NCI-H187 treated with DMSO at 0.1 percent for 48 hours (cell line): ENCODE results near the gene RPL27A.

Experiments used
- DNase-seq: peaks from one replicate; lab custom pipeline; 2025; lab: John Stamatoyannopoulos, UW

RPL27A gene

DNA sequence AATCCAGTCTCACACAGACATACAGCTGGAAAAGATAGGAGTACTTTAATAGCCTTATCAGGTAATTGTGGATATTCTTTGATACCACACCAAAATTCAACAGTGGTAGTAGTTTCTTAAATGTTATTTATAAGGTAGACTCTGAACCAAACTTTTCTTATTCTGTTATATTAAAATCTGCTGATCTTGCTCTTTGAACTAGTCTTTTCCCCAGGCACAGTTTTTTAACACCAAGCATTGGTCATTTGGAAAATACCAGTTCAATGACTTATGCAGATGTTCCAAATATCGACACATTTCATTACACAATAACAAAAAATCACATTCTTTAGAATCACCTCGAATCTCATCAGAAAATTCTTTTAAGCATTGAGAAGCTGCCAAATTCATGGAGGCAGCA is 7.7 kb upstream of the RPL27A start:
- DNase-seq: no peak

DNA sequence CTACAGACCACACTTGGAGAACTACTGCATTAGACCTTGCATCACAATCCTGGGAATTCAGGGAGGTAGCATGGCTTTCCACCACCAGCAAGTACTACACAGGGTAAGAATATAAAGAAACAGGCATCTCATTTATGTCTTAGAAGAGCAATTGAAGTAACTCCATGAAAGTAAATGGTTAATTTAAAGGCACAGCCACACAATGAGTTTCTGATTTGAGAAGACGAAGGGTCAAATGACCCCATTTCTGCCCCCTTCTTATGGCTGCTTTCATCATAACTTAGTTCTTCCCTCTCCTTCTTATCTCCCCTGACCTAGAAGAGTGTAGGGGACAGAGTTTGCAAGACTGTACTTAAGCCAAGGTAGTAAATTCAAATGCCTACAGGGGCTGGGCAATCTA is 6.1 kb upstream of the RPL27A start:
- DNase-seq: no peak

- no peak for DNase-seq
Observed at GRCh38 chr11:8679006-8679405, 3.6 kb upstream of the RPL27A start.

DNA sequence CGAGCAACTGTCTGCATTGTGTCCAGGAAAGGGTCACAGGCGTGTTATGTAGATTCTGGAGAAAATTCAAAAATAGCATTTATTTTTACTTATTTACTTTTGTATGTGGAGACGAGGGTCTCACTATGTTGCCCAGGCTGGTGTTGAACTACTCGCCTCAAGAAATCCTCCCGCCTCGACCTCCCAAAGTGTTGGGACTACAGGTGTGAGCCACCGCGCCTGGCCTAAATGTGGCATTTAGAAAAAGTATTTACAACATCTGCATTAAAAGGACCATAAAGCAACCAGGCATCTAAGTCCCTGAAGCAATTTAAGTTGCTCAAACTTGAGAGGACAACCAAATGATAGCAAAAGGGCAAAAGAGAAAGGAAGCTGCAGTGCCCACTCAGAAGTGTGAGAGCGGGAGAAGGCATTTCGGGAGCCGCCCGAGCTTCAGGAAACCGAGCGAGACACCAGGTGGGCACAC is 722 bp upstream of the RPL27A start:
- DNase-seq: no peak

DNA sequence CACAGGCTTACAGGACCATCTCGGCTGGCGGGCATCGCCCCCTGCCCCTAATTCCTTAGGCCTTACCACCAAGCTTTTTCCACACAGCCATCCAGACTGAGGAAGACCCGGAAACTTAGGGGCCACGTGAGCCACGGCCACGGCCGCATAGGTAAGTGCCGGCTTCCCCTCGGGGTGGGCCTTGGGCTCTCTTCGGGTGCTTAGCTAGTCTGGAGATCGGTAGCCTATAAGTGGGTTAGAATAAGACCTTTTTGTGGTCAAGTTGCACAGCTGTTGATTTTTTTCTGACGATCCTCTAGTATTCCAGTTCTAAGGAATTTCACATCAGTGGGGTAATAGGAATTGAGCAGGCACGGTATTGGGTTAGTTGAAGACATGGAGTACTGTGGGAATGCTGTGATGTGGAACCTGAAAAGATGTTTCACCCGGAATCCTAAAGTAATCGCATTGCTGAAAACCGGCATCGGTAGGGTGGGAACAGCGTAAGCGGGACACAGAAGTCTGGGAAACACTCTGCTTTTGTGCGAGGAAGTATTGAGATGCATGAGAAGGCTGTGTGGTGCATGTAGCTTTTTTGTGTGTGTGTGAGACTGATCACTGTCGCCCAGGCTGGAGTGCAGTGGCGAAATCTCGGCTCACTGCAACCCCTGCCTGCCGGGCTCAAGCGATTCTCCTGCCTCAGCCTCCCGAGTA is 669 bp downstream of the RPL27A start:
- DNase-seq: no peak

GRCh38 chr11:8684600-8685290 is 2.2 kb downstream of the RPL27A start:
- DNase-seq: no peak

GRCh38 chr11:8685306-8685705 is 2.7 kb downstream of the RPL27A start:
- no peak for DNase-seq

GRCh38 chr11:8685820-8686219 is 3.2 kb downstream of the RPL27A start:
- DNase-seq: no peak

DNA sequence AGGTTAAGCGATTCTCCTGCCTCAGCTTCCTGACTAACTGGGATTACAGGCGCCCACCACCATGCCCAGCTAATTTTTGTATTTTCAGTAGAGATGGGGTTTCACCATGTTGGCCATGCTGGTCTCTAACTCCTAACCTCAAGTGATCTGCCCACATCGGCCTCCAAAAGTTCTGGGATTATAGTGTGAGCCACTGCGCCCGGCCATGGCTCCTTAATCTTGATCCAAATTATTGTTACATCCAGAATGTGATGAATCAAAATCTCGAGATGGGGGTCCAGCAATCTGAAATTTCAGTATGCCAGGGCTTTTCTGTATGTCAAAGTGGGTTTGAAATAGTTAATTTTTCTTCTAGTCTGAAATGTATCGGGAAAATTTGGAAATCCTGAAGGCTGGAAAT is 3.7 kb downstream of the RPL27A start:
- DNase-seq: no peak

DNA sequence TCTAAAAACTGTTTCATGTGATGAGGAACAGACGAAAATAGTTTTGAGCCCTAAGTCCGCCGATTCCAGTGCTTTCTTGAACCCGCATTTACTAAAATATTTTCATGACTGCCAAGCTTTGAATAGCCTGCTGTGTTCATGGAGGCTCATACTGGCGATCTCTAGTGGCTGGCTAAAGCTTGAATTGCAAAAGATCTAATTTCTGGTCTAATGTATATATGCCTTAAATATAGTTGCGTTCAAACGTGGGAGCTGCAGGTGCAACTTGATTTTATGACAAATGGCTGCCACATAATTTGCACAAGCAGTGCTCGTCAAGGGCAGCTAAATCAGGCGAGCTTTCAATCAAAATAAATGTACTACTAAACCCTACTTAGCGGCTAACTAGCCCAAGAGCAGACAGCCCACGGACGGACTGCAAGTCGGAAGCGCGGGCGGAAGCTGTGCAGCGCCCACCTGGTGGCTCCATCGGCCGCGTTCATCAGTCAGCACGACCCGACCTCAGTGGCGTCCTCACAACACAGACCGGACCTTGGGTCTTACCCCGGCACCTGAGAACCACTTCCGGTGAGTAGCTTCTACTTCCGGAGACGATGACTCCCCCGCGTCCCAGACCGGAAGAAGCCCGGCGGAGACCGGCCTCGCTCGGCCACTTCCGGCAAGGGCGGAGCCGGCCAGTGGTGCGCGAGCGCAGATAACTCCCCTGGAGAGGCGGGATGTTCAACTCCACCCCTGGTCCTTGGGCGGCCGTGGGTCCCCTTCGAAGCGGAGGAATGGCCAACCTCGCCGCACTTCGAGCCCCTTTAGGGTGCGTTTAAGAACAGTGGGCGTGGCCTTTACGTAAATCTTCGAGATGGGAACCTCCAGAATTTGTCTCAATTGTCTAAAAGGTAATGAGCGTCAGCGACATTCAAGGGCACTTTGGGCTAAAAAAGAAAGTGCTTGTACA is 6.1 kb downstream of the RPL27A start:
- DNase-seq: peak; percentile 91

- no peak for DNase-seq
Observed at GRCh38 chr11:8689726-8690255, 7.2 kb downstream of the RPL27A start.

GRCh38 chr11:8690374-8691342 is 8.1 kb downstream of the RPL27A start:
- DNase-seq: no peak

GRCh38 chr11:8691601-8692000 is 9.0 kb downstream of the RPL27A start:
- no peak for DNase-seq

- no peak for DNase-seq
Observed at GRCh38 chr11:8692417-8692816, 9.8 kb downstream of the RPL27A start.

- DNase-seq: no peak
Observed at GRCh38 chr11:8693010-8693551, 10.5 kb downstream of the RPL27A start.

GRCh38 chr11:8693555-8693954 is 11.0 kb downstream of the RPL27A start:
- DNase-seq: no peak

DNA sequence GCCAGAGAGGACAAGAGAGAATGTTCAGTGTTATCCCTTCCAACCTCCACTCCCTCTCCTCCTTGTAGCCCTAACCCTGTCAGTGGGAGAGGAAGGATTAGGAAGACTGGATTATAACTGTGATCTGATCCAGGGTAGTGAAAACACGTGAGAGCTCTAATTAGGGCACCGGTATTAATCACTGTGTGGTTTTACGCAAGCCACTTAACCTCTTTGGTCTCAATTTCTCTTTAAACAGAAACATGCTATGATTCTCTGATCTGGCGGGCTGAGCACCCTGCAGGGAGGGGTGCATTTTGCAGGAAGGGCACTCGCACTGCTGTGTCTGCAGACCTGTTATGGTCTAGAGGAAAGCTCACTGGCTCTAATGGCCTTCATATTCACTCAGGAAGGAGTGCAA is 11.5 kb downstream of the RPL27A start:
- DNase-seq: no peak

DNA sequence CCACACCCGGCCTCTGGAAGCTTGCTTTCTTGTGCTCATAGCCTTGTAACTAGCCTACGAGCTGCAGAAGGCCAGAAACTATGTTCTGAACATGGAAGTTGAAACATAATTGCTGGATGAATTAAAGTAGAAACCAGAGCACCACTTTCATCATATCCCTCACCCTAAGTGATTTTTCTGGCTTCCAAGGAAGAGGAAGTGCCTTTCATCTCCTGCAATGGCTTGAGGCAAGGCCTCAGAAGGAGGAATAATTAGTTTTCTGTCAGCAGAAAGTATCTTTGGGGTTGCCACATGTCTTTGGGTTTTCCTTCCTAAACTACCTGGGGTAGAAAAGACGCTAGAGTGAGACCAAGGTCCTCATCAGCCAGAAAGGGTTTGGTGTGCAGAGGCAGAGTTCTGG is 14.5 kb downstream of the RPL27A start:
- DNase-seq: no peak

- no peak for DNase-seq
Observed at GRCh38 chr11:8698379-8698851, 15.8 kb downstream of the RPL27A start.

DNA sequence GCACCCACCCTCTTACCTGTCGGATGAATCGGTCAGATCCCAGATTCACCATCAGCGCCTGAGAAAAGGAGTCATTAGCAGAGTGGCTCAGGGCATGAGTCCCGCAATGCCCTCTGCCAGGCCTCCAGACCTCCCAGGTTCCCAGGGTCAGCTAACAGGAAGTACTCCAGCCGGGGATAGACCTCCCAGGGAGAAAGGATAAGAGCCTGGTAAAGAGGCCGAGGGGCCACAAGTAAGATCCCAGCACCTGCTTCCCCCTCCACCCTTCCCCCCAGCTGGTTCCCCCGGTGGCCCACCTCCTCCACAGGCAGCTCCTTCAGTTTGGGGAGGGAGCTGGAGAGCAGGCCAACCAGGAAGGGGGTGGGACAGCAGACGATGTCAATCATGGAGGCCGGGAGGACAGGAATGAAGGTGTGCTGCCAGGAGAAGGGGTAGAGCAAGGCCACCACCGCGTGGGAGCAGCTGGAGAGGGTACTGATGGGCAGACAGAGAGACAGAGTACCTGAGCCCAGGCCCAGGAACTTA is 16.4 kb downstream of the RPL27A start:
- DNase-seq: no peak
